Panc1 (cell line): ENCODE data around the gene ATIC.

Experiments used
- POLR2AphosphoS5 ChIP-seq: IDR thresholded peaks from 2 replicates; pipeline ENCODE4 v1.6.1; 2012; ENCODE audit warnings: mild to moderate bottlenecking, low read depth, low read length, moderate library complexity
- REST ChIP-seq, 2 experiments: IDR thresholded peaks; 2 replicates each; pipeline ENCODE4 v1.6.1; 2011 to 2012; ENCODE audit warnings: low read depth in 2 of 2, control low read depth in 1 of 2, low read length in 1 of 2, mild to moderate bottlenecking in 1 of 2, moderate library complexity in 1 of 2; ENCODE audit not compliant: insufficient read depth in 1 of 2
- TF ChIP-seq, protein P1 (sequence below): fragments of 450-650 bp; IDR thresholded peaks from 2 replicates; pipeline ENCODE4 v1.5.1; 2017; ENCODE audit warnings: mild to moderate bottlenecking

DNA sequence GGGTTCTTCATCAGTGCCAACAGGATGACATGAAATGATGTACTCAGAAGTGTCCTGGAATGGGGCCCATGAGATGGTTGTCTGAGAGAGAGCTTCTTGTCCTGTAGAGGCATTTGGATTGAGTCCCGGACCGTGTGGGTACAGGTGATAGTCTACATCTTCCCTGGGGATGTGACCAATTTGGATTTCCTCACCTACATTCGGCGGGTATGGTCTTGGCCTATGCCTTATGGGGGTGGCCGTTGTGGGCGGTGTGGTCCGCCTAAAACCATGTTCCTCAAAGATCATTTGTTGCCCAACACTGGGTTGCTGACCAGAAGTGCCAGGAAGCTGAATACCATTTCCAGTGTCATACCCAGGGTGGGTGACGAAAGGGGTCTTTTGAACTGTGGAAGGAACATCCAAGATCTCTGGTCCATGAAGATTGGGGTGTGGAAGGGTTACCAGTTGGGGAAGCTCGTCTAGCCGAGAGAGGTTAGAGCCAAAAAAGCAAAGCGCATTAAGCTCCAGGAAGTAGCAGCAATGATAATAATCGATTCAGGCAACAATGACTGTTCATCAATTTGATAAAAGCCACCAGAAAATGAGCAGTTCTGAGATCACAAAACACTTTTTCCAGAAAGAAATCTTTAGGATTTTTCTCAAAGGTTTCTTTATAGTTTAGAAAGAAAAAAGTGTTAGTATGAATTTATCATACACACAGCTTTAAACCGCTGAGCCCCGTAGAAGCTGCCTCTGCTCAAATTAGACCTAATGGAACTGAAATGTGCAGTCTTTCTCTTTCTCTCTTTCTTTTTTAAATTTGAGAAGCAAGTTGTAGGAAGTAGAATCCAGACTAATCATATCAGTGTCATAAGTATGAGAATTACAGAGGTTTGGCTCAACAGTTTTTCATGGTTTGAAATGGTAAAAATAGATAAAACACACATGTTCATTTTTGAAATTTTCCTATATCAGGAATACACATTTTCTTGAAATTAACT is 60.3 kb downstream of the ATIC start:
- TF ChIP-seq, protein P1, sequence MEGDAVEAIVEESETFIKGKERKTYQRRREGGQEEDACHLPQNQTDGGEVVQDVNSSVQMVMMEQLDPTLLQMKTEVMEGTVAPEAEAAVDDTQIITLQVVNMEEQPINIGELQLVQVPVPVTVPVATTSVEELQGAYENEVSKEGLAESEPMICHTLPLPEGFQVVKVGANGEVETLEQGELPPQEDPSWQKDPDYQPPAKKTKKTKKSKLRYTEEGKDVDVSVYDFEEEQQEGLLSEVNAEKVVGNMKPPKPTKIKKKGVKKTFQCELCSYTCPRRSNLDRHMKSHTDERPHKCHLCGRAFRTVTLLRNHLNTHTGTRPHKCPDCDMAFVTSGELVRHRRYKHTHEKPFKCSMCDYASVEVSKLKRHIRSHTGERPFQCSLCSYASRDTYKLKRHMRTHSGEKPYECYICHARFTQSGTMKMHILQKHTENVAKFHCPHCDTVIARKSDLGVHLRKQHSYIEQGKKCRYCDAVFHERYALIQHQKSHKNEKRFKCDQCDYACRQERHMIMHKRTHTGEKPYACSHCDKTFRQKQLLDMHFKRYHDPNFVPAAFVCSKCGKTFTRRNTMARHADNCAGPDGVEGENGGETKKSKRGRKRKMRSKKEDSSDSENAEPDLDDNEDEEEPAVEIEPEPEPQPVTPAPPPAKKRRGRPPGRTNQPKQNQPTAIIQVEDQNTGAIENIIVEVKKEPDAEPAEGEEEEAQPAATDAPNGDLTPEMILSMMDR: no peak
- TF ChIP-seq POLR2AphosphoS5 (no peak), REST (IDR thresholded peaks at IDR 0.05; ENCODE audit: insufficient read depth in 1 of 2, low read depth in 2 of 2, low read length in 1 of 2) (no peak)
